ENCODE measurements around the gene FABP6.

DNA sequence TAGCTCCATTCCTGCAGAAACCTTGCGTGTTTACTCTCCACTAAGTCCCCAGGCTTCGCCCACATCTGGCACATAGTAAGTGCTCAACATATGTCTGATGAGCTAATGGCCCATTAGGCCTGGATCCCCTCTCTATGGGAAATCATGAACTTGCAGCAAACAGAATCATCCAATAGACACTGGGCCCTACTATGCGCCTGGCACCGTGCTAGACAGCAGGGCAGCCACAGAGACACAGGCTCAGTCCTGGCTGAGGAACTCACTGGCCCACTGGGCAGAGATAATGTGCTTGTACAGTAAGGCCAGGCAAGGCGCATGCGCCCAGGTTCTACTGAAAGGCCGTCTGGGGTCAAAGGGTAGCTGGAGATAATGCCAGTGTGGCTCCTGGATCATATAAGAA is 36.9 kb upstream of the FABP6 start:
- TF ChIP-seq POLR2AphosphoS5 (IDR thresholded peaks at IDR 0.05; ENCODE audit: low read depth, low read length) (no peak), SIN3A (IDR thresholded peaks at IDR 0.05; ENCODE audit: borderline replicate concordance, insufficient read depth, low read depth, low read length) (no peak)
- TF ChIP-seq, protein P1, sequence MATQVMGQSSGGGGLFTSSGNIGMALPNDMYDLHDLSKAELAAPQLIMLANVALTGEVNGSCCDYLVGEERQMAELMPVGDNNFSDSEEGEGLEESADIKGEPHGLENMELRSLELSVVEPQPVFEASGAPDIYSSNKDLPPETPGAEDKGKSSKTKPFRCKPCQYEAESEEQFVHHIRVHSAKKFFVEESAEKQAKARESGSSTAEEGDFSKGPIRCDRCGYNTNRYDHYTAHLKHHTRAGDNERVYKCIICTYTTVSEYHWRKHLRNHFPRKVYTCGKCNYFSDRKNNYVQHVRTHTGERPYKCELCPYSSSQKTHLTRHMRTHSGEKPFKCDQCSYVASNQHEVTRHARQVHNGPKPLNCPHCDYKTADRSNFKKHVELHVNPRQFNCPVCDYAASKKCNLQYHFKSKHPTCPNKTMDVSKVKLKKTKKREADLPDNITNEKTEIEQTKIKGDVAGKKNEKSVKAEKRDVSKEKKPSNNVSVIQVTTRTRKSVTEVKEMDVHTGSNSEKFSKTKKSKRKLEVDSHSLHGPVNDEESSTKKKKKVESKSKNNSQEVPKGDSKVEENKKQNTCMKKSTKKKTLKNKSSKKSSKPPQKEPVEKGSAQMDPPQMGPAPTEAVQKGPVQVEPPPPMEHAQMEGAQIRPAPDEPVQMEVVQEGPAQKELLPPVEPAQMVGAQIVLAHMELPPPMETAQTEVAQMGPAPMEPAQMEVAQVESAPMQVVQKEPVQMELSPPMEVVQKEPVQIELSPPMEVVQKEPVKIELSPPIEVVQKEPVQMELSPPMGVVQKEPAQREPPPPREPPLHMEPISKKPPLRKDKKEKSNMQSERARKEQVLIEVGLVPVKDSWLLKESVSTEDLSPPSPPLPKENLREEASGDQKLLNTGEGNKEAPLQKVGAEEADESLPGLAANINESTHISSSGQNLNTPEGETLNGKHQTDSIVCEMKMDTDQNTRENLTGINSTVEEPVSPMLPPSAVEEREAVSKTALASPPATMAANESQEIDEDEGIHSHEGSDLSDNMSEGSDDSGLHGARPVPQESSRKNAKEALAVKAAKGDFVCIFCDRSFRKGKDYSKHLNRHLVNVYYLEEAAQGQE (IDR thresholded peaks at IDR 0.05; ENCODE audit: insufficient read depth in 1 of 2, low read depth in 2 of 2, low read length in 1 of 2), result no peak
- TF ChIP-seq, protein P2, sequence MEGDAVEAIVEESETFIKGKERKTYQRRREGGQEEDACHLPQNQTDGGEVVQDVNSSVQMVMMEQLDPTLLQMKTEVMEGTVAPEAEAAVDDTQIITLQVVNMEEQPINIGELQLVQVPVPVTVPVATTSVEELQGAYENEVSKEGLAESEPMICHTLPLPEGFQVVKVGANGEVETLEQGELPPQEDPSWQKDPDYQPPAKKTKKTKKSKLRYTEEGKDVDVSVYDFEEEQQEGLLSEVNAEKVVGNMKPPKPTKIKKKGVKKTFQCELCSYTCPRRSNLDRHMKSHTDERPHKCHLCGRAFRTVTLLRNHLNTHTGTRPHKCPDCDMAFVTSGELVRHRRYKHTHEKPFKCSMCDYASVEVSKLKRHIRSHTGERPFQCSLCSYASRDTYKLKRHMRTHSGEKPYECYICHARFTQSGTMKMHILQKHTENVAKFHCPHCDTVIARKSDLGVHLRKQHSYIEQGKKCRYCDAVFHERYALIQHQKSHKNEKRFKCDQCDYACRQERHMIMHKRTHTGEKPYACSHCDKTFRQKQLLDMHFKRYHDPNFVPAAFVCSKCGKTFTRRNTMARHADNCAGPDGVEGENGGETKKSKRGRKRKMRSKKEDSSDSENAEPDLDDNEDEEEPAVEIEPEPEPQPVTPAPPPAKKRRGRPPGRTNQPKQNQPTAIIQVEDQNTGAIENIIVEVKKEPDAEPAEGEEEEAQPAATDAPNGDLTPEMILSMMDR (IDR thresholded peaks at IDR 0.05), result no peak
